ENCODE results near the gene MRI1. TPM values are rescaled to one million over a fixed set of nuclear protein-coding genes. Genes with fewer than 3 reads are reported as not detected.

Gene MRI1
- total RNA-seq, 1 experiment from 2014 or later = 29.9 TPM

- TF ChIP-seq ZNF396 (CRISPR knock-in tag; IDR thresholded peaks at IDR 0.05; ENCODE audit: borderline replicate concordance) = no peak
- TF ChIP-seq, protein P1, sequence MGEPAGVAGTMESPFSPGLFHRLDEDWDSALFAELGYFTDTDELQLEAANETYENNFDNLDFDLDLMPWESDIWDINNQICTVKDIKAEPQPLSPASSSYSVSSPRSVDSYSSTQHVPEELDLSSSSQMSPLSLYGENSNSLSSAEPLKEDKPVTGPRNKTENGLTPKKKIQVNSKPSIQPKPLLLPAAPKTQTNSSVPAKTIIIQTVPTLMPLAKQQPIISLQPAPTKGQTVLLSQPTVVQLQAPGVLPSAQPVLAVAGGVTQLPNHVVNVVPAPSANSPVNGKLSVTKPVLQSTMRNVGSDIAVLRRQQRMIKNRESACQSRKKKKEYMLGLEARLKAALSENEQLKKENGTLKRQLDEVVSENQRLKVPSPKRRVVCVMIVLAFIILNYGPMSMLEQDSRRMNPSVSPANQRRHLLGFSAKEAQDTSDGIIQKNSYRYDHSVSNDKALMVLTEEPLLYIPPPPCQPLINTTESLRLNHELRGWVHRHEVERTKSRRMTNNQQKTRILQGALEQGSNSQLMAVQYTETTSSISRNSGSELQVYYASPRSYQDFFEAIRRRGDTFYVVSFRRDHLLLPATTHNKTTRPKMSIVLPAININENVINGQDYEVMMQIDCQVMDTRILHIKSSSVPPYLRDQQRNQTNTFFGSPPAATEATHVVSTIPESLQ (CRISPR knock-in tag; IDR thresholded peaks at IDR 0.05) = no peak
- no peak for TF ChIP-seq USF2 (CRISPR knock-in tag; IDR thresholded peaks at IDR 0.05)
These were observed 38.0 kb upstream of the MRI1 start (continued) for GRCh38 chr19:13726323-13726722.

GRCh38 chr19:13727798-13728197 is 36.5 kb upstream of the MRI1 start:
- Mint-ChIP-seq H3K27me3 (ENCODE audit: low read depth) (no peaks in the 10 kb centered on the region; the same call in 1 of the 2 replicates), H3K27ac (no peak overlapping the region), H3K9me3 (no peaks in the 10 kb centered on the region), H3K36me3 (no peaks in the 10 kb centered on the region), H3K4me1 (peaks cover 12% of the 10 kb centered on the region), H3K4me3 (no peak overlapping the region)
- TF ChIP-seq KAT7 (CRISPR knock-in tag; IDR thresholded peaks at IDR 0.05; ENCODE audit: borderline replicate concordance) (no peak), JAZF1 (CRISPR knock-in tag; IDR thresholded peaks at IDR 0.05) (no peak), NFYB (CRISPR knock-in tag; conservative IDR thresholded peaks at IDR 0.05; ENCODE audit: low read depth) (no peak)
- CTCF ChIA-PET = no interaction called here
- DNase-seq (ENCODE audit: low spot score) (no peak), ATAC-seq (no peak)
- POLR2A ChIA-PET = no interaction called here

DNA sequence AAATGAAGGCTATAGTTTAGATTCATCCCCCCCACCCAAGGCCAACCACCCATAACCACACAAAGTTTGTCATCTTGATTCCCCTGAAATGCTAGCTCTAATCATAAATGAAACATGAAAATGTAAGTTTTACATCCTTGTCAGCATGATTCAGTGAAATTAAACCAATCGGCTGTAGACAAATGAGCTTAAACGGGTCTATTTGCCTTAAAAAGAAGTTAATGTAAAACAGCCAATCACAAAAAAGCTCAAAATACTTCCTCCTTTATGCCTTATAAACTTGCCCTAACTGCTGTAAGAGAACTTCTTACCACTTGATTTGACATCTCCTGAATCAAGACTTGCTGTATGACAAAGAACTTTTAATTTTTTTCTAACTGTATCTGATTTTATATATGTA is 34.5 kb upstream of the MRI1 start:
- TF ChIP-seq ESRRA (CRISPR knock-in tag; IDR thresholded peaks at IDR 0.05; ENCODE audit: borderline replicate concordance) (no peak), ZBTB21 (CRISPR knock-in tag; IDR thresholded peaks at IDR 0.05; ENCODE audit: borderline replicate concordance) (no peak), ZNF425 (CRISPR knock-in tag; conservative IDR thresholded peaks at IDR 0.05) (no peak)
- TF ChIP-seq, protein P2, sequence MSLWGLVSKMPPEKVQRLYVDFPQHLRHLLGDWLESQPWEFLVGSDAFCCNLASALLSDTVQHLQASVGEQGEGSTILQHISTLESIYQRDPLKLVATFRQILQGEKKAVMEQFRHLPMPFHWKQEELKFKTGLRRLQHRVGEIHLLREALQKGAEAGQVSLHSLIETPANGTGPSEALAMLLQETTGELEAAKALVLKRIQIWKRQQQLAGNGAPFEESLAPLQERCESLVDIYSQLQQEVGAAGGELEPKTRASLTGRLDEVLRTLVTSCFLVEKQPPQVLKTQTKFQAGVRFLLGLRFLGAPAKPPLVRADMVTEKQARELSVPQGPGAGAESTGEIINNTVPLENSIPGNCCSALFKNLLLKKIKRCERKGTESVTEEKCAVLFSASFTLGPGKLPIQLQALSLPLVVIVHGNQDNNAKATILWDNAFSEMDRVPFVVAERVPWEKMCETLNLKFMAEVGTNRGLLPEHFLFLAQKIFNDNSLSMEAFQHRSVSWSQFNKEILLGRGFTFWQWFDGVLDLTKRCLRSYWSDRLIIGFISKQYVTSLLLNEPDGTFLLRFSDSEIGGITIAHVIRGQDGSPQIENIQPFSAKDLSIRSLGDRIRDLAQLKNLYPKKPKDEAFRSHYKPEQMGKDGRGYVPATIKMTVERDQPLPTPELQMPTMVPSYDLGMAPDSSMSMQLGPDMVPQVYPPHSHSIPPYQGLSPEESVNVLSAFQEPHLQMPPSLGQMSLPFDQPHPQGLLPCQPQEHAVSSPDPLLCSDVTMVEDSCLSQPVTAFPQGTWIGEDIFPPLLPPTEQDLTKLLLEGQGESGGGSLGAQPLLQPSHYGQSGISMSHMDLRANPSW (CRISPR knock-in tag; conservative IDR thresholded peaks at IDR 0.05; ENCODE audit: low read depth) = no peak
- TF ChIP-seq, protein P3, sequence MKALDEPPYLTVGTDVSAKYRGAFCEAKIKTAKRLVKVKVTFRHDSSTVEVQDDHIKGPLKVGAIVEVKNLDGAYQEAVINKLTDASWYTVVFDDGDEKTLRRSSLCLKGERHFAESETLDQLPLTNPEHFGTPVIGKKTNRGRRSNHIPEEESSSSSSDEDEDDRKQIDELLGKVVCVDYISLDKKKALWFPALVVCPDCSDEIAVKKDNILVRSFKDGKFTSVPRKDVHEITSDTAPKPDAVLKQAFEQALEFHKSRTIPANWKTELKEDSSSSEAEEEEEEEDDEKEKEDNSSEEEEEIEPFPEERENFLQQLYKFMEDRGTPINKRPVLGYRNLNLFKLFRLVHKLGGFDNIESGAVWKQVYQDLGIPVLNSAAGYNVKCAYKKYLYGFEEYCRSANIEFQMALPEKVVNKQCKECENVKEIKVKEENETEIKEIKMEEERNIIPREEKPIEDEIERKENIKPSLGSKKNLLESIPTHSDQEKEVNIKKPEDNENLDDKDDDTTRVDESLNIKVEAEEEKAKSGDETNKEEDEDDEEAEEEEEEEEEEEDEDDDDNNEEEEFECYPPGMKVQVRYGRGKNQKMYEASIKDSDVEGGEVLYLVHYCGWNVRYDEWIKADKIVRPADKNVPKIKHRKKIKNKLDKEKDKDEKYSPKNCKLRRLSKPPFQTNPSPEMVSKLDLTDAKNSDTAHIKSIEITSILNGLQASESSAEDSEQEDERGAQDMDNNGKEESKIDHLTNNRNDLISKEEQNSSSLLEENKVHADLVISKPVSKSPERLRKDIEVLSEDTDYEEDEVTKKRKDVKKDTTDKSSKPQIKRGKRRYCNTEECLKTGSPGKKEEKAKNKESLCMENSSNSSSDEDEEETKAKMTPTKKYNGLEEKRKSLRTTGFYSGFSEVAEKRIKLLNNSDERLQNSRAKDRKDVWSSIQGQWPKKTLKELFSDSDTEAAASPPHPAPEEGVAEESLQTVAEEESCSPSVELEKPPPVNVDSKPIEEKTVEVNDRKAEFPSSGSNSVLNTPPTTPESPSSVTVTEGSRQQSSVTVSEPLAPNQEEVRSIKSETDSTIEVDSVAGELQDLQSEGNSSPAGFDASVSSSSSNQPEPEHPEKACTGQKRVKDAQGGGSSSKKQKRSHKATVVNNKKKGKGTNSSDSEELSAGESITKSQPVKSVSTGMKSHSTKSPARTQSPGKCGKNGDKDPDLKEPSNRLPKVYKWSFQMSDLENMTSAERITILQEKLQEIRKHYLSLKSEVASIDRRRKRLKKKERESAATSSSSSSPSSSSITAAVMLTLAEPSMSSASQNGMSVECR (CRISPR knock-in tag; IDR thresholded peaks at IDR 0.05; ENCODE audit: borderline replicate concordance) = no peak
- CTCF ChIA-PET = interaction anchor here (1.3 kb wide), 1 partner anchor 9 kb away, joined by 6 read pairs; no protein-coding TSS in a partner anchor
- H3K27ac Mint-ChIP-seq = no peak overlapping the region
- POLR2A ChIA-PET = no interaction called here
- no peaks in the 10 kb centered on the region for H3K9me3 Mint-ChIP-seq
- ATAC-seq = no peak
- H3K27me3 Mint-ChIP-seq (ENCODE audit: low read depth) = no peaks in the 10 kb centered on the region; the same call in 1 of the 2 replicates
- H3K4me1 Mint-ChIP-seq = peaks cover 12% of the 10 kb centered on the region
- no peak overlapping the region for H3K4me3 Mint-ChIP-seq
- no peak for DNase-seq (ENCODE audit: low spot score)
- no peaks in the 10 kb centered on the region for H3K36me3 Mint-ChIP-seq
